Progenitor cell of endocrine pancreas (in vitro differentiated cells): Measurements from ENCODE around the gene CNBP. TPM values are rescaled to one million over a fixed set of nuclear protein-coding genes. Genes with fewer than 3 reads are reported as not detected.

Experiments
- DNase-seq: peaks from one replicate; pipeline ENCODE4 v3.0.0; 2021; ENCODE audit warnings: low spot score; ENCODE audit not compliant: unreplicated experiment
- H3K27ac Mint-ChIP-seq: 2 replicates; pipeline ENCODE4 v1.8.0; 2021; ENCODE audit warnings: mild to moderate bottlenecking, moderate library complexity, mixed read lengths
- H3K27me3 Mint-ChIP-seq: 2 replicates; pipeline ENCODE4 v1.8.0; 2021; ENCODE audit warnings: mixed read lengths
- H3K36me3 Mint-ChIP-seq: 2 replicates; pipeline ENCODE4 v1.8.0; 2022; ENCODE audit warnings: mixed read lengths; ENCODE audit not compliant: insufficient read depth
- H3K4me1 Mint-ChIP-seq: 2 replicates; pipeline ENCODE4 v1.8.0; 2021; ENCODE audit warnings: low read depth, mixed read lengths
- H3K4me3 Mint-ChIP-seq: 2 replicates; pipeline ENCODE4 v1.8.0; 2021; ENCODE audit warnings: low read depth, mild to moderate bottlenecking, moderate library complexity, mixed read lengths
- H3K9me3 Mint-ChIP-seq: 2 replicates; pipeline ENCODE4 v1.8.0; 2021; ENCODE audit warnings: low read depth, mixed read lengths
- CTCF ChIP-seq: fragments of 200-600 bp; sonication (generic); IDR thresholded peaks from one replicate; pipeline ENCODE4 v1.5.0; 2021; ENCODE audit warnings: antibody characterized with exemption, mild to moderate bottlenecking; ENCODE audit not compliant: unreplicated experiment
- total RNA-seq: library from RNA; stranded (reverse); gene quantifications from 2 replicates; pipeline ENCODE4 v1.2.1, GENCODE V29; 2021

CNBP gene
- total RNA-seq, 1 donor from 2014 or later: 194 TPM

DNA sequence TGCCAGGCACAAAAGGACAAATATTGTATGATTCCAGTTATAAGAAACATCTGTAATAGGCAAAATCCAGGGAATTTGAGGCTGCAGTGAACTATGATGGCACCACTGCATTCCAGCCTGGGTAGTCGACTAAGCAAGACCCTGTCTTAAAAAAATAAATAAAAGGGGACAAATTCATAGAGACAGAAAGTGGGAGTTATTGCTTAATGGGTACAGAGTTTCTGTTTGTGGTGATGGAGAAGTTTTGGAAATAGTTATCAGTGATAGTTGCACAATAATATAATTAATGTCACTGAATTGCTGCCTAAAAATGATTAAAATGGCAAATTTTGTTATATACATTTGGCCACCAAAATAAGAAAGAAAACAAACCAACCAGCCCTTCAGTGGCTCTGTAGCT, 27.6 kb upstream of the CNBP start:
- H3K4me1 Mint-ChIP-seq: no peaks in the 10 kb centered on the region
- no peak for TF ChIP-seq CTCF
- H3K9me3 Mint-ChIP-seq: no peaks in the 10 kb centered on the region
- no peak for DNase-seq
- no peak overlapping the region for H3K27ac Mint-ChIP-seq
- no peaks in the 10 kb centered on the region for H3K36me3 Mint-ChIP-seq
- no peak overlapping the region for H3K4me3 Mint-ChIP-seq
- H3K27me3 Mint-ChIP-seq: no peaks in the 10 kb centered on the region

GRCh38 chr3:129207479-129207878, 23.8 kb upstream of the CNBP start:
- Mint-ChIP-seq H3K36me3 (no peaks in the 10 kb centered on the region), H3K4me3 (no peak overlapping the region), H3K9me3 (no peaks in the 10 kb centered on the region), H3K4me1 (no peaks in the 10 kb centered on the region), H3K27ac (no peak overlapping the region), H3K27me3 (no peaks in the 10 kb centered on the region)
- no peak for DNase-seq
- no peak for TF ChIP-seq CTCF

- Mint-ChIP-seq H3K27ac (no peak overlapping the region), H3K4me1 (no peaks in the 10 kb centered on the region), H3K27me3 (no peaks in the 10 kb centered on the region), H3K4me3 (no peak overlapping the region), H3K36me3 (no peaks in the 10 kb centered on the region), H3K9me3 (no peaks in the 10 kb centered on the region)
- no peak for DNase-seq
- no peak for TF ChIP-seq CTCF
Measured at GRCh38 chr3:129205109-129205832, 21.6 kb upstream of the CNBP start.

- no peaks in the 10 kb centered on the region for H3K4me1 Mint-ChIP-seq
- H3K27me3 Mint-ChIP-seq: no peaks in the 10 kb centered on the region
- H3K9me3 Mint-ChIP-seq: no peaks in the 10 kb centered on the region
- TF ChIP-seq CTCF: no peak
- peaks cover under 1% of the 10 kb centered on the region for H3K36me3 Mint-ChIP-seq
- no peak overlapping the region for H3K27ac Mint-ChIP-seq
- no peak overlapping the region for H3K4me3 Mint-ChIP-seq
- DNase-seq: no peak
Measured at GRCh38 chr3:129204473-129204872, 20.8 kb upstream of the CNBP start.

GRCh38 chr3:129199366-129199765, 15.7 kb upstream of the CNBP start:
- no peak for DNase-seq
- no peak overlapping the region for H3K27ac Mint-ChIP-seq
- no peak overlapping the region for H3K4me3 Mint-ChIP-seq
- no peaks in the 10 kb centered on the region for H3K9me3 Mint-ChIP-seq
- no peaks in the 10 kb centered on the region for H3K4me1 Mint-ChIP-seq
- peaks cover 1% of the 10 kb centered on the region for H3K36me3 Mint-ChIP-seq
- H3K27me3 Mint-ChIP-seq: no peaks in the 10 kb centered on the region
- TF ChIP-seq CTCF: no peak
